ENCODE data around the gene ALDH4A1. TPM values are rescaled to one million over a fixed set of nuclear protein-coding genes. Genes with fewer than 3 reads are reported as not detected.

ALDH4A1 gene
- total and polyA plus RNA-seq, 2 of the 4 experiments (the other 2 are of a cell fraction): 8.6 to 21.1 TPM

DNA sequence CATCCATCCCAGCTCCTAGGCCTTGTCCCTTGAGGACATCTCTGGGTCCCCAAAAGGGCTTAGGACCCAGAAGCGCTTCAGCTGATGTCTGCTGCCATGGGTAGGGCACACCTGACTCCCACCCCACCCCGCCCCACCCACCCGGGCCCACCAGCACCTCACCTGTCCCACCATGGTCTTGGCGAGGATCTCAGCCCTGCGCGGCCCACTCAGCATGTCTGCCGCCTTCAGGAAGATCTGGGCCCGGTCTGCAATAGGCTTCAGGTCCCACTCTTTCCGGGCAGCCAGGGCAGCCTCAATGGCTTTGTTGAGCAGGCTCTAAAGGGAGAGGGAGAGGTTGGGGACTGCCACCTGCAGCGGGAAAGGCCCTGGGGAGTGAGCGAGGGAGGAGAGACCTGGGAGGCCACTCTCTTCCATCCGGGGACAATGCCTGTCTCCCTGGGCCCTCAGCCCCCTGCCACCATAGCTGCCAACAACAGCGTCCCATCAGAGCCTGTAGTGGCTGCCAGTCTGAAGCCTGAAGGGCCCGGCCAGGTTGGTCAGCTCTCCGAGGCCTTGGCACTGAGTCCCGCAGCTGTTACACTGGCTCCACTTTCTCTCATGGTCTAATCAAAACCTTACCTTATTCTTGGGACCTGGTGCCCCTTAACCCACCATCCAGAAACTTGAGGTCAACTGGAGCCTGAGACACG, 16.9 kb downstream of the ALDH4A1 start:
- H4K8ac ChIP-seq (ENCODE audit: low read depth in 2 of 2, low read length in 2 of 2): no peak overlapping the region
- no peak overlapping the region for H3K18ac ChIP-seq (ENCODE audit: low read depth, low read length)
- no peak overlapping the region for H2BK5ac ChIP-seq (ENCODE audit: low read depth, low read length, poor library complexity, severe bottlenecking)
- H3K27me3 ChIP-seq (ENCODE audit: control insufficient read depth, insufficient read depth, low read length): no peaks in the 10 kb centered on the region
- no peaks in the 10 kb centered on the region for H3K9me3 ChIP-seq (ENCODE audit: control insufficient read depth, insufficient read depth, low read length)
- H3K36me3 ChIP-seq (ENCODE audit: control insufficient read depth, insufficient read depth, low read length): peaks cover 3% of the 10 kb centered on the region; the same call in 1 of the 2 replicates
- H2BK120ac ChIP-seq (ENCODE audit: low read depth, low read length): no peak overlapping the region
- H2BK20ac ChIP-seq (ENCODE audit: low read depth, low read length): no peak overlapping the region
- ATAC-seq (ENCODE audit: low read depth) (no peak), DNase-seq (no peak)
- H3K4ac ChIP-seq (ENCODE audit: low read depth, low read length): no peak overlapping the region
- intact Hi-C loops (cut with micrococcal nuclease): no loop called here
- dilution Hi-C loops (cut with HindIII; ENCODE audit: low sequenced_read_pairs, unreplicated experiment): no loop called here
- H2BK15ac ChIP-seq (ENCODE audit: low read depth, low read length): no peak overlapping the region
- 93% methylated on average over 5 of the region's 17 CpGs; no CpG with 5 or more reads in 1 of the 2 experiments for WGBS, 2 experiments (ENCODE audit: extremely low coverage in 2 of 2, insufficient read length in 1 of 2)
- H2AFZ ChIP-seq (replicated peaks; ENCODE audit: low read length, poor library complexity): no peak overlapping the region
- no peak overlapping the region for H3K14ac ChIP-seq (replicated peaks; ENCODE audit: low read depth, low read length)
- no peak overlapping the region for H3K27ac ChIP-seq (ENCODE audit: insufficient read depth, low read length)
- ChIA-PET POLR2A (ENCODE audit: unreplicated experiment) (interaction anchor here (0.6 kb wide), 1 partner anchor 76 kb away, joined by 5 read pairs; no protein-coding TSS in a partner anchor), CTCF (interaction anchor here (0.6 to 2.5 kb wide), 3 partner anchors 28 to 1122 kb away, joined by 5 to 7 read pairs (median 7); no protein-coding TSS in a partner anchor)
- no peaks in the 10 kb centered on the region for H3K79me1 ChIP-seq (ENCODE audit: low read depth in 1 of 2, low read length in 2 of 2)
- peaks cover 7% of the 10 kb centered on the region for H3K4me1 ChIP-seq (ENCODE audit: control insufficient read depth, insufficient read depth, low read length)
- H3K9ac ChIP-seq (ENCODE audit: low read depth, low read length): no peak overlapping the region
- in situ Hi-C loops (cut with MboI; ENCODE audit: low sequenced_read_pairs): no loop called here
- 0 out of 2 replicates have a peak overlapping the region, but pooled peaks have one; percentile 80 for H2AK5ac ChIP-seq (ENCODE audit: low read depth, low read length)
- no peaks in the 10 kb centered on the region; the same call in none of the 2 replicates for H4K20me1 ChIP-seq (ENCODE audit: insufficient read depth, low read length)
- H2AK9ac ChIP-seq (replicated peaks; ENCODE audit: low read depth, low read length, poor library complexity): peak overlapping the region; percentile 74
- no TSS peak for BruUV-seq (replicated peaks)
- H3K23ac ChIP-seq (ENCODE audit: low read depth, low read length): no peak overlapping the region
- H4K5ac ChIP-seq (ENCODE audit: low read depth, low read length): no peak overlapping the region
- peaks cover 5% of the 10 kb centered on the region; the same call in 1 of the 2 replicates for H3K9me1 ChIP-seq (ENCODE audit: insufficient read depth, low read length)
- H3K56ac ChIP-seq (ENCODE audit: extremely low read depth, insufficient read depth, low read length): no peak overlapping the region
- H3K4me3 ChIP-seq (ENCODE audit: insufficient read depth, low read depth, low read length): no peak overlapping the region
- no peak overlapping the region for H3K4me2 ChIP-seq (ENCODE audit: low read depth, low read length)
- no peak overlapping the region for H4K91ac ChIP-seq (ENCODE audit: insufficient read depth, low read depth, low read length)
- TF ChIP-seq RCOR1 (IDR thresholded peaks at IDR 0.05; ENCODE audit: insufficient replicate concordance, low read length): no peak
- no peak for TF ChIP-seq MAZ (IDR thresholded peaks at IDR 0.05; ENCODE audit: borderline replicate concordance, low read depth, low read length)
- TF ChIP-seq FOS (IDR thresholded peaks at IDR 0.05; ENCODE audit: low read depth, low read length): no peak
- no peak for TF ChIP-seq POLR2A (IDR thresholded peaks at IDR 0.05; ENCODE audit: low read depth, low read length)
- no peak for TF ChIP-seq CHD1 (IDR thresholded peaks at IDR 0.05; ENCODE audit: low read depth, low read length)
- TF ChIP-seq, protein P1, sequence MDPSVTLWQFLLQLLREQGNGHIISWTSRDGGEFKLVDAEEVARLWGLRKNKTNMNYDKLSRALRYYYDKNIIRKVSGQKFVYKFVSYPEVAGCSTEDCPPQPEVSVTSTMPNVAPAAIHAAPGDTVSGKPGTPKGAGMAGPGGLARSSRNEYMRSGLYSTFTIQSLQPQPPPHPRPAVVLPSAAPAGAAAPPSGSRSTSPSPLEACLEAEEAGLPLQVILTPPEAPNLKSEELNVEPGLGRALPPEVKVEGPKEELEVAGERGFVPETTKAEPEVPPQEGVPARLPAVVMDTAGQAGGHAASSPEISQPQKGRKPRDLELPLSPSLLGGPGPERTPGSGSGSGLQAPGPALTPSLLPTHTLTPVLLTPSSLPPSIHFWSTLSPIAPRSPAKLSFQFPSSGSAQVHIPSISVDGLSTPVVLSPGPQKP (IDR thresholded peaks at IDR 0.05; ENCODE audit: borderline replicate concordance, low read depth, low read length): no peak
- no peak for TF ChIP-seq BHLHE40 (IDR thresholded peaks at IDR 0.05; ENCODE audit: low read depth, low read length)
- no peak for TF ChIP-seq MXI1 (IDR thresholded peaks at IDR 0.05; ENCODE audit: borderline replicate concordance, low read depth, low read length)
- no peak for TF ChIP-seq NFE2L2 (IDR thresholded peaks at IDR 0.05; ENCODE audit: low read depth, low read length)
- TF ChIP-seq, protein P2, sequence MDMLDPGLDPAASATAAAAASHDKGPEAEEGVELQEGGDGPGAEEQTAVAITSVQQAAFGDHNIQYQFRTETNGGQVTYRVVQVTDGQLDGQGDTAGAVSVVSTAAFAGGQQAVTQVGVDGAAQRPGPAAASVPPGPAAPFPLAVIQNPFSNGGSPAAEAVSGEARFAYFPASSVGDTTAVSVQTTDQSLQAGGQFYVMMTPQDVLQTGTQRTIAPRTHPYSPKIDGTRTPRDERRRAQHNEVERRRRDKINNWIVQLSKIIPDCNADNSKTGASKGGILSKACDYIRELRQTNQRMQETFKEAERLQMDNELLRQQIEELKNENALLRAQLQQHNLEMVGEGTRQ (IDR thresholded peaks at IDR 0.05; ENCODE audit: low read depth, low read length): no peak
- TF ChIP-seq SMC3 (IDR thresholded peaks at IDR 0.05; ENCODE audit: low read depth, low read length): no peak
- no peak for TF ChIP-seq CEBPB (IDR thresholded peaks at IDR 0.05; ENCODE audit: low read depth, low read length)
- no peak for TF ChIP-seq RFX5 (IDR thresholded peaks at IDR 0.05; ENCODE audit: low read depth, low read length)
- TF ChIP-seq MAFK (IDR thresholded peaks at IDR 0.05; ENCODE audit: low read depth, low read length): no peak
- TF ChIP-seq RAD21 (IDR thresholded peaks at IDR 0.05; ENCODE audit: low read length): no peak
